SHP77 (cell line): ENCODE data around the gene SLC9B1.
"Not testable (repeated sequence)": the region's sequence is repeated elsewhere in the genome, so short reads cannot be mapped to it uniquely, and the experiment has no call there.

Experiments
- DNase-seq, 2 experiments: peaks; one replicate each; lab custom pipeline; 2025; lab: John Stamatoyannopoulos, UW

Gene SLC9B1

DNA sequence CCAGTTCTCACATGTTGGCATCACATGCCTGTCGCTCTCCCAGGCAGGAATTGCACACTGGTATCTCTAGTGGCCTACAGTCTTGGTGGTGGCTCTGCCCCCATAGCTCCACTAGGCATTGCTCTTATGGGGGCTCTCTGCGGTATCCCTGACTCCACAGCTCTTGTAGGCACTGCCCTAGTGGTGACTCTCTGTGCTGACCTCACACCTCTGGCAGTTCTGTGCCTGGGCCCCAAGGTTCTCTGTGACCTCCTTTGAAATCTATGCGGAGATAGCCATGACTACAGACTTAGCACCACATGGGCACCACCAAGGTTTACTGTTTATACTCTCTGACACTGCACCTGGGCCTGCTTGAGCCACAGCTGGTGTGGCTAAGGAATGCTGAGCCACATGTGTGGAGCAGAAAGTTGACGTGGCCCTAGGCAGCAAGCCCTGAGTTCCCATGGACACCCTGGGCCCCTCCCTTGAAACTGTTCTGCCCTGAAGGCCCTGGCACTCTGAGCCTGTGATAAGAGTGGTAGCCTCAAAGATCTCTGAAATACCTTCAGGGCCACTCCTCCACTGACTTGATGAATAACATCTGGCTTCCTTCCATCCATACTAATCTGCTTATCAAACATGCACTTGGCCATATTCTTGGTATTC, 8.0 kb downstream of the SLC9B1 start:
- no peak for DNase-seq

DNA sequence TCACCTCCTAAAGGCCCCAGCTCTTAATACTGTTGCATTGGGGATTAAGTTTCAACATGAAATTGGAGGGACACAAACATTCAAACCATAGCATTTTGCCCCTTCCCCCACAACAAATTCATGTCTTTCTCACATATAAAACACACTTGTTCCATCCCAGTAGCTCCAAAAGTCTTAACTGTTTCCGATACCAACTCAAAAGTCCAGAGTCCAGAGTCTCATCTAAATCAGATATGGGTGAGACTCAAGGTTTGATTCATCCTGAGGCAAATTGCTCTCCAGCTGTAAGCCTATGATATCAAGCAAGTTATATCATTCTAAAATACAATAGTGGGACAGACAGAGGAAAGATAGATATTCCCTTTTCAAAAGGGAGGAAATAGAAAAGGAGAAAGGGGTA, 8.7 kb downstream of the SLC9B1 start:
- no peak for DNase-seq

DNA sequence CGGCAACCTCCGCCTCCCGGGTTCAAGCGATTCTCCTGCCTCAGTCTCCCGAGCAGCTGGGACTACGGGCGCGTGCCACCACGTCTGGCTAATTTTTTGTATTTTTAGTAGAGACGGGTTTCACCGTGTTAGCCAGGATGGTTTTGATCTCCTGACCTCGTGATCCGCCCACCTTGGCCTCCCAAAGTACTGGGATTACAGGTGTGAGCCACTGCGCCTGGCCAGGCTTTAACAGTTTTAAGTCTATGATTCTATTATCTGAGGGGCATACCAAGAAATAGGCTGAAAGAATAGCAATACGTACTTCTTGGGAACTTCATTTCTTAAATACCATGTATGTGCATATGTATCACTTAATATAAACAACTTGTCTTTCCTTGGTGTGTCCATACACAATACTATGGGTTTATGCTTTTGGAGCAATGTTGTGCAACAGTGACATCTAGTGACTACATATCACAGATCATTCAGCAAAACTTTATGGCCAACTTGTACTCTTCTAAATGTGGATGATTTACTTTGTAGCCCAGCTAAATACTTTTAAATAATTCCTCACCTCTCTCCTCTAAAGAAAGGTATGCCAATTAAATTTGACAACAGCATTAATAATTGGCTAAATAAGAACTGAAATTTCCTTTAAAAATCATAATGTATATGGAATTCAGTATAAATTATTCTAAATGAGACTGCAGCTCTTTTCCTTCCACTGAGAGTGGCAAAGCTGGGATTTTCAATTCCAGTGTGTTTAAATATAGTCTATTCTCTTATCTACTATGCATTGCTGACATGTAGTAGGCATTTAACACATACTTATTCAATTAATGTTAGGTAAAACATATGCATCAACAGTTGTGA, 10.4 kb downstream of the SLC9B1 start:
- peak in 1 of 2 experiments; percentile 1 for DNase-seq

- no peak for DNase-seq
Observed at GRCh38 chr4:103002551-103002950, 17.0 kb downstream of the SLC9B1 start.

DNA sequence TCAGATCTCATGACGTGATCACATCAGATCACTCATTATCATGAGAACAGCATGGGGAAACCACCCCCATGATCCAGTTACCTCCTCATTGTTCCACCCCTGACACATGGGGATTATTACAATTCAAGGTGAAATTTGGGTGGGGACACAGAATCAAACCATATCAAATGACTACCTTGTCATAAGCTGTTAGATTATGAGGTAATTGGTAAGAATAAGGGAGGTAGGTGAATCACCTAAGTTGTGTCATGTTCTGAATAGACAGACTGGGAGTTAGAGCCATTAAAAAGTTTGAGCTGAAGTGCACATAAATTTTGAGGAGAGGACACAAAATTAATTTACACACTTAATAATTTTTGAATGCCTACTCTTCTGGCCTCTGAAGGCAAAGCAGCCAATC, 24.7 kb downstream of the SLC9B1 start:
- no peak for DNase-seq

- not testable (repeated sequence) for DNase-seq
Observed at GRCh38 chr4:102993985-102994384, 25.5 kb downstream of the SLC9B1 start.

DNA sequence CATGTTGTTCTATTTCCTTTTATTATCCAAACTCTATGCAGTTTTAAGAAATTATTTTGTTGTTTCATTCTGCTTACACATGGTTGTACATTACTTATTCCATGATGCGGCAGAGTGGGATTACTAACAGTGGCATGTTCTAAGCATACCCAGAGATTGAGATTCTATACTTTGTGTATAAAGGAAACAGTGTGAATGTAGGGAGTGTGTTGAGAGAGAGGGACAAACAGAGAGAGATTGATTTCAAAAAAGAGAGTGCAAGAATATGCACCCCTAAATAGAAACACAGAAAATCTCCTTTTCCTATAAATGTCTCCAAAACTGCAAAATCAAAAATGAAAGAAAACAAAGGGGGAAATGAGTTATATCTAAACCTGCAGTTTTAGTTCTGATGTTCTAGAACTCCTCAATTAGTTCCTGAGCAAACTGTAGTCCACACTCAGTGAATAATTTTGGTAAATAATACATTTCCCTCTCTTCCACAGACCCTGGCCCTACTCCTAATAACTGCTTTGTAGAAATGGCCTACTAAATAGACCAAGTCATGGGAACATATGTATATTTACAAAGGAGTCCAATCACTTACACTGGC, 31.0 kb downstream of the SLC9B1 start:
- DNase-seq, result no peak

DNA sequence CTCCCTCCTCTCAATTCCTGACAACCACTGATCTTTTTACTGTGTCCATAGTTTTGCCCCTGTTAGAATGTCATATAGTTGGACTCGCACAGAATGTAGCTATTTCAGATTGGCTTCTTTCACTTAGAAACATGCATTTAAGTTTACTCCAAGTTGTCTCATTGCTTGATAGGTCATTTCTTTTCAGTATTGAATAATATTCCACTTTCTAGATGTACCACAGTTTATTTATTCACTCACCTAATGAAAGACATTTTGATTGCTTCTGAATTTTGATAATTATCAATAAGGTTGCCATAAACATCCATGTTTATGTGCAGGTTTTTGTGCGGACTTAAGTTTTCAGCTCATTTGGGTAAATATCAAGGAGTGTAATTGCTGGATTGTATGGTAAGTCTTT, 38.5 kb downstream of the SLC9B1 start:
- DNase-seq, result no peak

- DNase-seq, result not testable (repeated sequence)
Observed at GRCh38 chr4:102961813-102962212, 57.7 kb downstream of the SLC9B1 start.

DNA sequence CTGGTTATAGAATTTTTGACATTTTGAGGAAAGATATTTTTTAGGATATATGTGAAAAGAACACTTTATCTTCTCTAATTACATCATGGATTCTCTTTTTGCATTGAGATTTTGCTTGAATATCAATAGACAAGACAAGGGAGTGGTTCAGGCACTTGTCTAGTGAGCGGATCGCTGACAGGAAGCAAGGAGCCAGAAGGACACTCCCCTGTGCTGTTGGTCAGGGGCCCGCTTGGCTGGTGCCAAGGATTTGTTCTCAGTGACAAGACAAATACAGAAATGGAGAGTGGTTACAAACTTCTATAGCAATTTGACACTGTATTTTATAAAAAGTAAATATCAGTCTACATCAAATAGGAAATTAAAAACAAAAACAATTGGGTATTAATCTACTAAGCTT, 60.0 kb downstream of the SLC9B1 start:
- no peak for DNase-seq

DNA sequence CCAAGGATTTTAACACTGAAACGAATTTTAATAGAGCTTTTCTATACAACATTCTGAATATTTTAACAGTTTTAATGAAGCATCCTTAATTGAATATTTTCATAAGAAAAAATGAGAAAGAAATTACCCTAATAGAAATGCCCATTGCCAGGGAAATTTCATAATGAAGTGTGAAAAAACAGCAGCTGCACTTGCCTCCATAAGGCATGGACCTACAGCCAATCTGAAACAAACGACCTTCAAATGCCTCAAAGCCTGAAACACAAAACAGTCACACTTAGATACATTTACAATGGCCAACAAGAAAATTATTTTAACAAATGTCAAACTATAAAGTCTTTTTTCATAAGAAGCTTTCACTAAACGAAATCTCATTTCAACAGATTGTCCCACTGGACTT, 74.4 kb downstream of the SLC9B1 start:
- DNase-seq, result no peak

- not testable (repeated sequence) for DNase-seq
Observed at GRCh38 chr4:102938063-102938462, 81.4 kb downstream of the SLC9B1 start.

DNA sequence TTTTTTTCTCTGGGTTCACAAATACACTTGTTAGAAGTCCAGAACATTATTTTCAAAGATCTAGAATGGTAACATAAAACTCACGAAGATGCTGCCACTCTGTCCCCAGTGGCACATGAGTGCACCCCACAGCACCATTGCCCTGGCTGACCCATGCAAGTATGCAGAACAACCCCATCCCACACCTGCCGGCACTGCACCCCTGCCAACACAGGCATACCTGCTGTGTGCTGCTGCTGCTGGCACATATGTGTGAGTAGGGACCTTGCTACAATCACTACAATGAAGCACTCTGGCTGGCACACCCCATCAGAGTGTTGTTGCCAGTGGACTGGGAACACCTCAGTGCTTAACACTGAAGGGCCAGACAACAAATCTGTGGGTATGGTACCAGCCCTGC, 83.8 kb downstream of the SLC9B1 start:
- DNase-seq, result no peak

GRCh38 chr4:102919697-102920096, 99.8 kb downstream of the SLC9B1 start:
- not testable (repeated sequence) for DNase-seq

GRCh38 chr4:102918859-102919258, 100.6 kb downstream of the SLC9B1 start:
- no peak for DNase-seq

DNA sequence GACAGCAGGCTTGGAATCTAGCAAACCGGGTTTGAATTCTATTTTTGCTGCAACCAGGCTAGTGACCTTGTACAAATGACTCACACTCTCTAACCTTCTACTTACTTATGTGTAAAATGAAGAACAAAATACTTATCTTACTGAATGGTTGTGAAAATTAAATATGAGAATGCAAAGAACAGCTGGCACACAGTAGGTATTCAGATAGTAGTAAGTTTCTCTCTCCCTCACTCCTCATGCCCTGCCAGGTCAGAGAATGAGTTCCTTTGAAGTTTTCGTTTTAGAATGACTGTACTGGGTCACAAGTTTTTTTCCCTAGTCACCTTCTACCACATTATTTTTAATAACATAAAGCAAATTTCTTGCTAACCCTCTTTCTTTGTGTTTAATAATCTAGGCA, 117.7 kb downstream of the SLC9B1 start:
- DNase-seq, result no peak

DNA sequence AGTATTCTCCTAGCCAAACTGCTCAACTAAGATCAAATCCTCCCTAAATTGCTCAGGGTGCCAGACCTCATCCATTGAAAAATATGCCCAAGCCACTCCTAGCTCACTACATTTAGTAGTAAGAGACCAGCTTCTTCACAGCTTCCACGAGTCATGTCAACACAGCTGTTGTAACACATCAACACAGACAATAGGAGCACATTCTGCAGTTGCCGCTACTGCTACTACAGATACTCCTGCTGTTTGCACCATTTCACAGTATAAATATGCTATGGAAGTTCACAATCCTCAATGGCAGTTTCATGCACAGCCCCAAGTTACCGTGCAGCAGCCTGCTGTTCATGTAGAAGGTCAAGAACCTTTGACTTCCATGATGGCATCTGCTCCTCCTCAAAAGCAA, 121.9 kb downstream of the SLC9B1 start:
- not testable (repeated sequence) for DNase-seq

DNA sequence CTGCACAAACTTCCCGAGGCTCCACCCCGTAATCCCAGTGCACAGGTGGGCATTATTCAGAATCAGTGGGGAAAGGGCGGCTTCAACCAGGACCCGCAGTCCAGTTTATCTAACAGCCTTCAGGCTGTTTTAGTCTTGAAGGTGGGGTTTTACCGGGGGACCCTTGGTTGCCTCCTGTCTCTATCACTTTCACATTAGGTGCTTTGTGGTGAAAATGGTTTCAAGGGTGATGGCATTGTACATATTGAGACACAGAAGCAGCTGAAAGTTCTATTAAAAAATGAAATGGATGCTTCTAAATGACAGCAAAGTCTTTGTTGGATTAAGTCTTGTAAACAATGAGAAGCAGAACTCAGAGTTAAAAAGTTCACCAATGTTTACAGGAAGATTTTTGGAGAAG, 123.0 kb downstream of the SLC9B1 start:
- DNase-seq, result not testable (repeated sequence)

- DNase-seq, result not testable (repeated sequence)
Observed at GRCh38 chr4:102889866-102890265, 129.6 kb downstream of the SLC9B1 start.

- not testable (repeated sequence) for DNase-seq
Observed at GRCh38 chr4:102888570-102888969, 130.9 kb downstream of the SLC9B1 start.

- no peak for DNase-seq
Observed at GRCh38 chr4:102883278-102883677, 136.2 kb downstream of the SLC9B1 start.

GRCh38 chr4:102881343-102881742, 138.2 kb downstream of the SLC9B1 start:
- DNase-seq, result no peak

DNA sequence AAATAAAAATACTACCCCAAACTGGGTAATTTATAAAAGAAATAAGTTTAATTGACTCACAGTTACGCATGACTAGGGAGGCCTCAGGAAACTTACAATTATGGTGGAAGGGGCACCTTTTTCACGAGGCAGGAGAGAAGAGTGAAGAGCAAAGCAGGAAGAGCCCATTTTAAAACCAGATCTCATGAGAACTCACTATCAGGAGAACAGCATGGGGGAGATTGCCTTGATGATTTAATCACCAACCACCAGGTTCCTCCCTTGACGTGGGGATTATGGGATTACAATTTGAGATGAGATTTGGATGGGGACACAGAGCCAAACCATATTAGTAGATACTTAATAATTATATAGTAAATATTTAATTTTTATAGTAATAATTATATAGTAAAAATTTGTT, 140.6 kb downstream of the SLC9B1 start:
- DNase-seq, result no peak
